ENCODE results near the gene ANO6.

- TF ChIP-seq CTCF (optimal IDR thresholded peaks at IDR 0.05 in 1 of 3, IDR thresholded peaks at IDR 0.05 in 1 of 3, conservative IDR thresholded peaks at IDR 0.05 in 1 of 3; ENCODE audit: extremely low read depth in 1 of 3, insufficient read depth in 2 of 3, low read length in 3 of 3) = no peak
- TF ChIP-seq EZH2 (IDR thresholded peaks at IDR 0.05; ENCODE audit: low read length) = no peak
Measured at GRCh38 chr12:45433441-45433868, 217.6 kb downstream of the ANO6 start.

Measured in keratinocyte (primary cell).